ENCODE data around the gene THADA.

The THADA gene

GRCh38 chr2:43560231-43560547 lies 35.6 kb downstream of the THADA start:
- Histone ChIP-seq H3K36me3 (ENCODE audit: insufficient read depth, low read length) (peaks cover 56% of the 10 kb centered on the region), H3K9me3 (ENCODE audit: low read length) (no peaks in the 10 kb centered on the region), H3F3A (ENCODE audit: insufficient read depth, low read length) (no peaks in the 10 kb centered on the region), H3K4me1 (ENCODE audit: insufficient read depth, low read length, severe bottlenecking) (no peaks in the 10 kb centered on the region), H2AFZ (ENCODE audit: low read length) (no peak overlapping the region), H3K27ac (ENCODE audit: low read depth, low read length, poor library complexity, severe bottlenecking) (no peak overlapping the region), H3K79me2 (ENCODE audit: insufficient read depth, low read length) (no peaks in the 10 kb centered on the region), H4K20me1 (ENCODE audit: insufficient read depth, low read length) (no peaks in the 10 kb centered on the region), H3K9ac (ENCODE audit: low read length) (no peak overlapping the region), H3K27me3 (ENCODE audit: insufficient read depth, low read length) (no peaks in the 10 kb centered on the region), H3K4me3 (ENCODE audit: low read depth, low read length, poor library complexity, severe bottlenecking) (no peak overlapping the region), H3K9me2 (ENCODE audit: low read depth, low read length) (no peaks in the 10 kb centered on the region), H3K4me2 (ENCODE audit: low read length) (no peak overlapping the region)
- TF ChIP-seq CTCF (IDR thresholded peaks at IDR 0.05; ENCODE audit: low read length), result no peak
- no peak for TF ChIP-seq EZH2 (IDR thresholded peaks at IDR 0.05; ENCODE audit: borderline replicate concordance, low read length)

- no peak overlapping the region for H3K4me3 ChIP-seq (ENCODE audit: low read depth, low read length, poor library complexity, severe bottlenecking)
- no peak overlapping the region for H3K27ac ChIP-seq (ENCODE audit: low read depth, low read length, poor library complexity, severe bottlenecking)
Measured at GRCh38 chr2:43559391-43560230, 36.2 kb downstream of the THADA start.

GRCh38 chr2:43557196-43557595 lies 38.6 kb downstream of the THADA start:
- H2AFZ ChIP-seq (ENCODE audit: low read length), result no peak overlapping the region
- H3K9ac ChIP-seq (ENCODE audit: low read length), result no peak overlapping the region
- no peaks in the 10 kb centered on the region for H3K79me2 ChIP-seq (ENCODE audit: insufficient read depth, low read length)
- no peak overlapping the region for H3K4me2 ChIP-seq (ENCODE audit: low read length)
- H3K9me2 ChIP-seq (ENCODE audit: low read depth, low read length), result no peaks in the 10 kb centered on the region
- TF ChIP-seq EZH2 (IDR thresholded peaks at IDR 0.05; ENCODE audit: borderline replicate concordance, low read length) (no peak), CTCF (IDR thresholded peaks at IDR 0.05; ENCODE audit: low read length) (no peak)
- H3K27me3 ChIP-seq (ENCODE audit: insufficient read depth, low read length), result no peaks in the 10 kb centered on the region
- no peaks in the 10 kb centered on the region for H3K9me3 ChIP-seq (ENCODE audit: low read length)
- H4K20me1 ChIP-seq (ENCODE audit: insufficient read depth, low read length), result no peaks in the 10 kb centered on the region
- H3K4me1 ChIP-seq (ENCODE audit: insufficient read depth, low read length, severe bottlenecking), result no peaks in the 10 kb centered on the region
- H3K27ac ChIP-seq (ENCODE audit: low read depth, low read length, poor library complexity, severe bottlenecking), result no peak overlapping the region
- H3F3A ChIP-seq (ENCODE audit: insufficient read depth, low read length), result no peaks in the 10 kb centered on the region
- H3K4me3 ChIP-seq (ENCODE audit: low read depth, low read length, poor library complexity, severe bottlenecking), result no peak overlapping the region
- H3K36me3 ChIP-seq (ENCODE audit: insufficient read depth, low read length), result peaks cover 59% of the 10 kb centered on the region

More at GRCh38 chr2:43559391-43560230, 36.2 kb downstream of the THADA start:
- Histone ChIP-seq H3K9me3 (ENCODE audit: low read length) (no peaks in the 10 kb centered on the region), H3K4me2 (ENCODE audit: low read length) (no peak overlapping the region), H3F3A (ENCODE audit: insufficient read depth, low read length) (no peaks in the 10 kb centered on the region), H3K36me3 (ENCODE audit: insufficient read depth, low read length) (peaks cover 54% of the 10 kb centered on the region), H3K27me3 (ENCODE audit: insufficient read depth, low read length) (no peaks in the 10 kb centered on the region), H3K79me2 (ENCODE audit: insufficient read depth, low read length) (no peaks in the 10 kb centered on the region), H3K9ac (ENCODE audit: low read length) (no peak overlapping the region), H3K4me1 (ENCODE audit: insufficient read depth, low read length, severe bottlenecking) (no peaks in the 10 kb centered on the region), H4K20me1 (ENCODE audit: insufficient read depth, low read length) (no peaks in the 10 kb centered on the region), H3K9me2 (ENCODE audit: low read depth, low read length) (no peaks in the 10 kb centered on the region), H2AFZ (ENCODE audit: low read length) (no peak overlapping the region)
- TF ChIP-seq CTCF (IDR thresholded peaks at IDR 0.05; ENCODE audit: low read length), result no peak
- no peak for TF ChIP-seq EZH2 (IDR thresholded peaks at IDR 0.05; ENCODE audit: borderline replicate concordance, low read length)
